Calu3 (cell line): ENCODE data around the gene CCDC148. TPM values are rescaled to one million over a fixed set of nuclear protein-coding genes. Genes with fewer than 3 reads are reported as not detected.

ENCODE experiments used
- BruUV-seq: library from RNA; stranded (reverse); fragments of 400-500 nt; replicated peaks from 2 replicates; lab custom pipeline; 2021; lab: Mats Ljungman, UMichigan
- CTCF ChIA-PET: fragments of 300-600 bp; sonication (Branson Sonifier 250); formaldehyde crosslinking; loops from one replicate; lab custom pipeline; 2022; ENCODE audit warnings: antibody characterized with exemption; lab: Charles Lee
- DNase-seq: peaks from one replicate; pipeline ENCODE4 v3.0.0; 2022
- H3K27ac Mint-ChIP-seq: one replicate; pipeline ENCODE4 v1.8.0; 2022; ENCODE audit warnings: mixed read lengths; ENCODE audit not compliant: unreplicated experiment
- H3K27me3 Mint-ChIP-seq: one replicate; pipeline ENCODE4 v1.8.0; 2022; ENCODE audit warnings: mixed read lengths; ENCODE audit not compliant: unreplicated experiment
- H3K36me3 Mint-ChIP-seq: one replicate; pipeline ENCODE4 v1.8.0; 2022; ENCODE audit warnings: mild to moderate bottlenecking, moderate library complexity, mixed read lengths; ENCODE audit not compliant: insufficient read depth, unreplicated experiment
- H3K4me1 Mint-ChIP-seq: one replicate; pipeline ENCODE4 v1.8.0; 2022; ENCODE audit warnings: mild to moderate bottlenecking, low read depth, mixed read lengths; ENCODE audit not compliant: unreplicated experiment
- H3K4me3 Mint-ChIP-seq: one replicate; pipeline ENCODE4 v1.8.0; 2022; ENCODE audit warnings: mild to moderate bottlenecking, low read depth, moderate library complexity, mixed read lengths; ENCODE audit not compliant: unreplicated experiment
- H3K9me3 Mint-ChIP-seq: one replicate; pipeline ENCODE4 v1.8.0; 2022; ENCODE audit warnings: low read depth, mixed read lengths; ENCODE audit not compliant: unreplicated experiment
- intact Hi-C: fragments of 100-400 bp; cut with micrococcal nuclease; formaldehyde crosslinking; loops from one replicate; pipeline ENCODE4 v1.10.0; 2022; ENCODE audit not compliant: unreplicated experiment
- total RNA-seq: library from RNA; stranded (reverse); gene quantifications from 2 replicates; pipeline ENCODE4 v1.2.3, GENCODE V29; 2022
- TF ChIP-seq, protein P1 (sequence below): fragments of 200-600 bp; IDR thresholded peaks from one replicate; pipeline ENCODE4 v1.8.0; 2022; ENCODE audit warnings: antibody characterized with exemption; ENCODE audit not compliant: unreplicated experiment

Gene CCDC148
- total RNA-seq, 1 experiment from 2014 or later, result 5.1 TPM

DNA sequence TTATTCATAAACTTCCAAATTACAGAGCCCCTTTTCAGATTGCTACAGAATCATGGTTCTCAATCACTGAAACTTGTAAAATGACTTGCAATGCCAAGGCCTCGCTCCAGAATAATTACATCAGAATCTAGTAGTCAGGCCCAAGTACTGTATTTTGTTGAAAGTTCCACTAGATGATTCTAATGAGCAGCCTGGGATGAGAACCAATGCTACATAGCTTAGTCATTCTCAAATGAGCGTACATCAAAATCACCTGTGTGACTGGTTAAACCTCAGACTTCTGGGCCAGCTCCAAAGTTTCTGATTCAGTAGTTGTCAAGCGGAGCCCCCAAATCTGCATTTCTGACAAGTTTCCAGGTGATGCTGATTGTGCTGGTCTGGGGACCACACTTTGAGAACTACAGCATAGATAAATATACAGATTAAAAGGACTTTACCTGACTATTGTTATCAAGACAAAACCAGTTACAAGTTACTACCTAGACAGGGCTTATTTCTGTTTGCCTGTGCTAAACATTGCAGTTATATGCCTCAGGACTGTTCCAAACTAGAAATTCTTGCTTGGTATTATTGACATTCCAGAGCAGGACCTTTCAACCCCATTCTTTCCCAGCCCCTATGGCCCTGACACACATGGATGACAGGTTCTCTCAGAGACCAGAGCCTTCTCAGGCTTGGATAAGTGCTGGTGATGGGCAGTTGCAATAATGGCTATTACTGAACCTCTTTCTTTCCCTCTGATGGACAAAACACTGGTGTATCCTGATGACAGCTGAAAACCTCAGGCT is 271.8 kb downstream of the CCDC148 start:
- Mint-ChIP-seq H3K4me1 (peaks cover 38% of the 10 kb centered on the region), H3K4me3 (no peak overlapping the region), H3K36me3 (no peaks in the 10 kb centered on the region), H3K9me3 (no peaks in the 10 kb centered on the region), H3K27me3 (no peaks in the 10 kb centered on the region), H3K27ac (no peak overlapping the region)
- intact Hi-C loops, result loop anchor here (5.0 to 10.0 kb wide), 2 partner anchors 140 to 273 kb away; partner anchors contain the start of genes CCDC148 and PKP4
- CTCF ChIA-PET, result interaction anchor here (0.5 to 1.2 kb wide), 2 partner anchors 78 to 1001 kb away, joined by 3 read pairs; no protein-coding TSS in a partner anchor
- no TSS peak for BruUV-seq
- TF ChIP-seq, protein P1, sequence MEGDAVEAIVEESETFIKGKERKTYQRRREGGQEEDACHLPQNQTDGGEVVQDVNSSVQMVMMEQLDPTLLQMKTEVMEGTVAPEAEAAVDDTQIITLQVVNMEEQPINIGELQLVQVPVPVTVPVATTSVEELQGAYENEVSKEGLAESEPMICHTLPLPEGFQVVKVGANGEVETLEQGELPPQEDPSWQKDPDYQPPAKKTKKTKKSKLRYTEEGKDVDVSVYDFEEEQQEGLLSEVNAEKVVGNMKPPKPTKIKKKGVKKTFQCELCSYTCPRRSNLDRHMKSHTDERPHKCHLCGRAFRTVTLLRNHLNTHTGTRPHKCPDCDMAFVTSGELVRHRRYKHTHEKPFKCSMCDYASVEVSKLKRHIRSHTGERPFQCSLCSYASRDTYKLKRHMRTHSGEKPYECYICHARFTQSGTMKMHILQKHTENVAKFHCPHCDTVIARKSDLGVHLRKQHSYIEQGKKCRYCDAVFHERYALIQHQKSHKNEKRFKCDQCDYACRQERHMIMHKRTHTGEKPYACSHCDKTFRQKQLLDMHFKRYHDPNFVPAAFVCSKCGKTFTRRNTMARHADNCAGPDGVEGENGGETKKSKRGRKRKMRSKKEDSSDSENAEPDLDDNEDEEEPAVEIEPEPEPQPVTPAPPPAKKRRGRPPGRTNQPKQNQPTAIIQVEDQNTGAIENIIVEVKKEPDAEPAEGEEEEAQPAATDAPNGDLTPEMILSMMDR, result no peak
- DNase-seq, result peak; percentile 42

DNA sequence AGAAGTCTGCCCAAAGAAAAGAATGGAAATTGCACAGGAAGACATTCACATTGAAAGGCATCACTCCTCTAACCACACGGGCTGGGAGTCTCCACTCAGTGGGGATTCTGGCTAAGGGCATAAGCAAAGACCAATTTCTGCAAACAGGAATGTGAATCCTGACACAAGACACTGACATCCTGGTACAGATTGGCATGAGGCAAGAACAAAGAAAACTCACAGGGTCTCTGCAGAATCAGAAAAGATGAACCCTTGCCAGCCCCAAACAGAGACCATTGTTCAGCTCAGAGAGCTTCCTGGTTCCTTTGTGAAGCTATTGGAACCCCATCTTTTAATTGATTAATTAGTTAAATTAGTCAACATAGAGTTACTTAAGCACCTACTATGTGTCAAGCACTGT is 272.6 kb downstream of the CCDC148 start:
- Mint-ChIP-seq H3K4me1 (peaks cover 39% of the 10 kb centered on the region), H3K4me3 (no peak overlapping the region), H3K9me3 (no peaks in the 10 kb centered on the region), H3K36me3 (no peaks in the 10 kb centered on the region), H3K27ac (no peak overlapping the region), H3K27me3 (no peaks in the 10 kb centered on the region)
- intact Hi-C loops, result loop anchor here (5.0 to 10.0 kb wide), 2 partner anchors 141 to 273 kb away; partner anchors contain the start of genes CCDC148 and PKP4
- TF ChIP-seq, protein P1, result no peak
- no TSS peak for BruUV-seq
- no peak for DNase-seq
- CTCF ChIA-PET, result interaction anchor here (0.5 kb wide), 1 partner anchor 1000 kb away, joined by 3 read pairs; no protein-coding TSS in a partner anchor

DNA sequence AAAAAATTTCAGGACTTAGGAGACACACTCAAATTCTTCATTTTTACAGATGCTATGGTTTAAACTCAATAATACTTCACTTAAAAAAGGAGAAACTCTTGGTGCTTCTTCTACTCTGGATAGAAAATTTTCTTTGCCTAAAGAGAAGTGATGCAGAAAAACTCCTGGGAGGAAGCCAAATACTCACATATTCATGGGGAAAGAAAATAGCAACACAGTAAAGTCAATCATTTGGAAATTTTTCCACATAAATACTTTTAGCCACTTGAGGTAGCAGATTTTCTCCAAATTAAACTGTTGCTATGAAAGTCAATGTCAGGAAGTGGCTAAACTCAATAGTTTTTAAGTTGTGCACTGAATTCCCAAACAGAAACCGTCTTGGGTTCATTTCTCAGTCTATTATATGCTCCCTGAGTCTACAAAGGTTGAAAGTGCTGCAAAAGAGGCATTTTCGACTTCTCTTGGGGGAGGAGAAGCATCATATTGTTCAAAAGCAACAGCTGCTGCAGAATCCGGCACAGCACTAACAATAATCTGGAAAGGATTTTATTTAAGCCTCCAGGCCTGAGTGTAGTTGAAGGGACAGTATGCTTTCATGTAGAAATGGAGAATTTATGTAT is 273.8 kb downstream of the CCDC148 start:
- CTCF ChIA-PET, result no interaction called here
- Mint-ChIP-seq H3K9me3 (no peaks in the 10 kb centered on the region), H3K27ac (no peak overlapping the region), H3K4me1 (peaks cover 39% of the 10 kb centered on the region), H3K4me3 (no peak overlapping the region), H3K27me3 (no peaks in the 10 kb centered on the region), H3K36me3 (no peaks in the 10 kb centered on the region)
- intact Hi-C loops, result loop anchor here (5.0 to 10.0 kb wide), 2 partner anchors 142 to 275 kb away; partner anchors contain the start of genes CCDC148 and PKP4
- TF ChIP-seq, protein P1, result no peak
- BruUV-seq, result no TSS peak
- DNase-seq, result no peak

DNA sequence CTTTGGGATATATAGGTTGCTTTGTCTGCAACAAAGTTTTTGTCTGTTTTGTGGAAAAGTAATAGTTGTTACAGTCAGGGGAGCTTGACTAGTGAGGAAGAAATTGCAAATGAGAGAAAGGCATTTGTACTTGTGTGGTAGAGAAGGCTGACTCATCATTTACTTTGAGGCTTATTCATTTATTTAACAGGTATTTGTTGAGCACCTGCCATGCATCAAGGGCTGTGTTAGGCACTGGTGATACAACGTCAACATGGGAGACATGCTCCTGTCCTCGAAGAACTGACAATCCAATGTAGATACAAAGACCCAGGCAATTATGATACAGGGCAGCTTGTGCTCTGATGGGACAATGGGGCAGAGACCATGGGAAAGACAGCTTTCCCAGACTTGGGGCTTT is 275.4 kb downstream of the CCDC148 start:
- intact Hi-C loops, result loop anchor here (5.0 to 10.0 kb wide), 2 partner anchors 144 to 276 kb away; partner anchors contain the start of genes CCDC148 and PKP4
- no peaks in the 10 kb centered on the region for H3K9me3 Mint-ChIP-seq
- CTCF ChIA-PET, result interaction anchor here (0.6 to 2.3 kb wide), 2 partner anchors 146 to 277 kb away, joined by 4 to 13 read pairs; no protein-coding TSS in a partner anchor
- no TSS peak for BruUV-seq
- no peaks in the 10 kb centered on the region for H3K36me3 Mint-ChIP-seq
- H3K4me1 Mint-ChIP-seq, result peaks cover 39% of the 10 kb centered on the region
- H3K27ac Mint-ChIP-seq, result no peak overlapping the region
- TF ChIP-seq, protein P1, result no peak
- no peak overlapping the region for H3K4me3 Mint-ChIP-seq
- no peaks in the 10 kb centered on the region for H3K27me3 Mint-ChIP-seq
- no peak for DNase-seq
